LoVo (cell line): ENCODE data around the gene RAMP2.
"Not testable (repeated sequence)": the region's sequence is repeated elsewhere in the genome, so short reads cannot be mapped to it uniquely, and the experiment has no call there.

Experiments used
- DNase-seq: peaks from one replicate; pipeline ENCODE4 v3.0.0-alpha.2; 2016; ENCODE audit warnings: low spot score

The RAMP2 gene

GRCh38 chr17:42769964-42770363 is 8.9 kb downstream of the RAMP2 start:
- DNase-seq: not testable (repeated sequence)

DNA sequence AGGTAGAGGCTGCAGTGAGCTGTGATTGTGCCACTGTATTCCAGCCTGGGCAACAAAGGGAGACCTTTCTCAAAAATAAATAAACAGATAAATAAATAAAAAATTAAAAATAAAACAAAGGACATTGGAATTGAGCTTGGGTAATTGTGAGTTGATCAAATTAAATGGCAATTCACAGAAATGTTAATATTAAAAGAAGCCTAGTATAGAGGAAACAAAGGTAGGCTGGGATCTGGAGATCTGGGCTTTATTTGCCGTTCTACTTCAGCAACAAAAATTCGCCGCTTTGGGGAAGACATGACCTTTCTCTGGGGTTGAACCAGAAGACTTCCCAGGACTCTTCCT is 11.9 kb downstream of the RAMP2 start:
- DNase-seq: no peak

- DNase-seq: peak; percentile 82
These were observed 12.4 kb downstream of the RAMP2 start, which contains the start of gene VPS25 for GRCh38 chr17:42773290-42774035. VPS25 (plus strand) TSS chr17:42773449; CDS start chr17:42773476, 27 bp downstream.

- no peak for DNase-seq
These were observed 13.2 kb downstream of the RAMP2 start for GRCh38 chr17:42774066-42774745.

DNA sequence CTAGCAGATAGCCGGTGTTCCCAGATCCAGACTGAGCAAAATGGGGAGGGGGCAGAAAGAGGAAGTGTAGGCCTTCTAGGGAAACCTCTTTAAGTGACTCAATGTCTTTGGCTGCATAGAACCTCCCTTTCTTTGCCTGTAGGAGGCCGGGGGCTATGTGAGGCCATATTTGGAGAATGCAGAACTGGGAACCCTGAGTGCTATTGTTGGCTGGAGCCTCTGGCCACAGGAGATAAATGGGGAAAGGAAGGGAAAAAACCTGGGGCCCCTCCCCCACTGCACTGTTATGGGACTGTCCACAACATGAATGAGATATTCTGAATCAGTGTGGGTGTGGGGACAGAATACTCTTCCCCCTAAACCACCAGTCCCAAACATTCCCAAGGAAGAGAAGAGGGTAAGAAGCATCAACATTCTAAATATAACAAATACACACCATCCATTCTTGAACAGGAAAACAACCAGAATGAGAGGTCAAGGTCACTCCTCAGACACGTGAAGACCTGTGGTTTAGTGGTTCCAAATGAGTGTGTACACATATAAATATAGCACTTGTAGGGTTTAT is 14.6 kb downstream of the RAMP2 start:
- no peak for DNase-seq

DNA sequence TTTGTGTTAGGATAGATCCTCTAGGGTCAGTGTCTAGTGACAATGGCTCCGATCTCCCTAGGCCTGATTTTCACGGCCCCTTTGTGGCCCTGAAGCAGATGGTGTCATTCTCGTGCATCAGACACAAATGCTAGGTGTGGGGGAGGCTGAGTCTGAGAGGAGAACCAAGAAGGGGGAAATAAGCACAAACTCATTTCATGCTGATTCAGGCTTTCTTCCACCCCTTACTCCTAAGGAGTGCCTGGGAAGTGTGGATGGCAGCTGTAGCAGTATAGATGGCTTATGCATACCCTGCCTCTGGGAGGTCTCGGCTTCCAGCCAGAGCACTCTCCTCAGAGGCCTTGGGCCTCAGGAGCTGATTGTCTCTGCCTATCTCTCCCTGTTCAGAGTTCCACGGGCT is 17.5 kb downstream of the RAMP2 start:
- DNase-seq: no peak

- no peak for DNase-seq
These were observed 18.4 kb downstream of the RAMP2 start for GRCh38 chr17:42779304-42779935.

DNA sequence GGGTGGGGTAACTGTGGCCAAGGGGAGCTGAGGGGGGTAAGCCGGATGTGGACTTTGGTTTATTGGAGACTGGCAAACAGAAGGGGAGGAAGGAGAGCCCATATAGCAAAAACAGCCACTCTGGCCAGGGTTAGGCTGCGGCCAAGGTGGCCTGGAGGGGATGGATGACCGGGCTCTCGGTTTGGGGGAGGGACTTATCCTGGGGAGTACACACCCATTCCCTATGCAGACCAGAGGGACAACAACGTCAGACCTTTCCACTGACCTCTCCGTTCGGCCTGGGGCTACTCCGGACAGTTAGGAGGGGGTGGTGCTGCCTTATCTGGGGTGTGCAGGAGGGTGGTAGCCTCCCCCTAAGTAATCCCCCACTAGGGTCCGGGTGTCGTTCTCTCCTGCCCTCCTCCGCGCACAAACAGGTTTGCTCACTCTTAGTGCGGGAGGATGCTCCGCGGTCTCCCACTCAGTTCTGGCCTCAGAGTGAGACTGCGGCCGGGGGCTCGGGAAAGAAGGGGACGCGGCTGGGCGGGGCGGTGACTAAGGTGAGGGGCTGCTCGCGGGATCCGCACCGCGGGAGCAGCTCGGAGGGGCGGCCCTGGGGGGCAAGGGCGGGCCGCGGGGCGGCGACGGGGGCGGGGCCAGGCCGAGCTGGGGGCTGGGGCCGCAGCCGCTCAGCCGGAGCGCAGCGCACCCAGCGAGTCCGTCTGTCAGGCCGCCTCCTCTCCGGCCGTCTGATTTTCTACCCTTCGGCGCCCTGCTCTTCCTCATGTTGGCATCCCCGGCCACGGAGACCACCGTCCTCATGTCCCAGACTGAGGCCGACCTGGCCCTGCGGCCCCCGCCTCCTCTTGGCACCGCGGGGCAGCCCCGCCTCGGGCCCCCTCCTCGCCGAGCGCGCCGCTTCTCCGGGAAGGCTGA is 19.2 kb downstream of the RAMP2 start, which contains the start of gene WNK4:
Gene WNK4, plus strand, starts transcription at position 675 of the 915 bp plus-strand sequence. Its CDS starts 89 bp downstream, at position 764.
- DNase-seq: peak; percentile 52

- no peak for DNase-seq
These were observed 20.0 kb downstream of the RAMP2 start for GRCh38 chr17:42780851-42781638.

DNA sequence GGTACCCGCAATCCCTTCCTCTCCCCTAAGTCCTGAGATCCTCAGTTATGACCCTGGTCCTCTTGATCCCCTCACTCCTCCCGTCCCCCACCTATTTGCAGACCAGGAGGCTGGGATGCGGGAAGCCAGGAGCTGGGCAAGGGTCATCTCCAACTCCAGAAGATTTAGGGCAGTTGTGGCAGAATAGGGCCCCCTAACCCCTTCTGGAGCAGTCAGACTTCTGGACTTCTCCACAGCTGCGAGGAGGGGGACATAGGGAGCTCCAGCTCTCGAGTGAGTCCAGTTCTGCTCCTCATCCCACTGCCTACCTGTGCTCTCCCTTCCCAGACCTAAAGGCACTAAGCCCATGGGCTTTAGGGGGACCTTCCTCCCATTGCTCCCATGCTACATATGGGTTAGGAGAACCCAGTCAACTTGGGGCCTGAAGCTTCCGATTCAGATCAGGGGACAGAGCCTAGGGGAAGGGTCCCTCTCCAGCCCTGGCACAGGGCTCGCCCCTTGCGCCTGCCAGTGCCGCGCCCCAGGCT is 20.7 kb downstream of the RAMP2 start:
- no peak for DNase-seq

DNA sequence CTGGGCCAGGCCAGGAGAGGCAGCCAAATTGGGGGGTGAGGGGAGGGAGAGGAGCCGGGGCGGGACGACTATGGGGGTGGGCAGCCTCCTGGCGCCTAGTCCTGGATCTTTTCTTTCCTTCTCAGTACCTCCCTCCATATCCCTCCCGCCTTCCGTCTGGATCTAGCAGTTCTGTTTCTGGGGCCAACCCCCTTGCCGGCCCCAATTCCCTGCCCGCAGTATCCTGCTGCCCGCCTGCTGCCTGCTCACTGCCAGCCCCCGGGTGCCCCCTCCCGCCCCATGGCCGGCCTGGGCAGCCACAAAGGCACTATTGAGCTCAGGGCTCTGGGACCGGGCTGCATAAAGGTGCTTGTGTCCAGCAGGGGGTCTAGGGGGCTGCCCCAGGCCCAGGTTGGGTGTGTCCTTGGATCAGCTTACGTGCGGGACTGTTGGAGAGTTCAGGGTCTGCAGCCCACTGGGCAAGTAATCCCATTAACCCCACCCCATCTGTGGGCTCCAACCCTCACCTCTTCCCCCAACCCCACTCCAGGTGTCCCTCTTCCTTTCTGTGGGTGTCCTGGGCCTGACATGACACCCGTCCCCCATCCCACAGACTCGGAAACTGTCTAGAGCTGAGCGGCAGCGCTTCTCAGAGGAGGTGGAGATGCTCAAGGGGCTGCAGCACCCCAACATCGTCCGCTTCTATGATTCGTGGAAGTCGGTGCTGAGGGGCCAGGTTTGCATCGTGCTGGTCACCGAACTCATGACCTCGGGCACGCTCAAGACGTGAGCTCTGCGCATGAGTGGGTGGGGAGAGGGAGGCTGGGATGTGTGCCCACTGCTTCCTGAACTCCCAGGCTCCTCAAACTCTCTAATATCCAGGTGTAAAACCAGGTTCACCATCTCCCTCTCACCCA is 21.4 kb downstream of the RAMP2 start:
- no peak for DNase-seq

- no peak for DNase-seq
These were observed 22.2 kb downstream of the RAMP2 start for GRCh38 chr17:42783062-42783790.

GRCh38 chr17:42783791-42784138 is 22.7 kb downstream of the RAMP2 start:
- no peak for DNase-seq

GRCh38 chr17:42784409-42784808 is 23.4 kb downstream of the RAMP2 start:
- DNase-seq: no peak

GRCh38 chr17:42784811-42785592 is 24.0 kb downstream of the RAMP2 start:
- DNase-seq: no peak

GRCh38 chr17:42787266-42787665 is 26.2 kb downstream of the RAMP2 start:
- no peak for DNase-seq

GRCh38 chr17:42791948-42792347 is 30.9 kb downstream of the RAMP2 start:
- DNase-seq: no peak

- DNase-seq: no peak
These were observed 31.5 kb downstream of the RAMP2 start for GRCh38 chr17:42792545-42792944.
